ENCODE data around the gene USP17L5.
"Not testable (repeated sequence)": the region's sequence is repeated elsewhere in the genome, so short reads cannot be mapped to it uniquely, and the experiment has no call there.

USP17L5 gene, protein sequence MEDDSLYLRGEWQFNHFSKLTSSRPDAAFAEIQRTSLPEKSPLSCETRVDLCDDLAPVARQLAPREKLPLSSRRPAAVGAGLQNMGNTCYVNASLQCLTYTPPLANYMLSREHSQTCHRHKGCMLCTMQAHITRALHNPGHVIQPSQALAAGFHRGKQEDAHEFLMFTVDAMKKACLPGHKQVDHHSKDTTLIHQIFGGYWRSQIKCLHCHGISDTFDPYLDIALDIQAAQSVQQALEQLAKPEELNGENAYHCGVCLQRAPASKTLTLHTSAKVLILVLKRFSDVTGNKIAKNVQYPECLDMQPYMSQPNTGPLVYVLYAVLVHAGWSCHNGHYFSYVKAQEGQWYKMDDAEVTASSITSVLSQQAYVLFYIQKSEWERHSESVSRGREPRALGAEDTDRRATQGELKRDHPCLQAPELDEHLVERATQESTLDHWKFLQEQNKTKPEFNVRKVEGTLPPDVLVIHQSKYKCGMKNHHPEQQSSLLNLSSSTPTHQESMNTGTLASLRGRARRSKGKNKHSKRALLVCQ

DNA sequence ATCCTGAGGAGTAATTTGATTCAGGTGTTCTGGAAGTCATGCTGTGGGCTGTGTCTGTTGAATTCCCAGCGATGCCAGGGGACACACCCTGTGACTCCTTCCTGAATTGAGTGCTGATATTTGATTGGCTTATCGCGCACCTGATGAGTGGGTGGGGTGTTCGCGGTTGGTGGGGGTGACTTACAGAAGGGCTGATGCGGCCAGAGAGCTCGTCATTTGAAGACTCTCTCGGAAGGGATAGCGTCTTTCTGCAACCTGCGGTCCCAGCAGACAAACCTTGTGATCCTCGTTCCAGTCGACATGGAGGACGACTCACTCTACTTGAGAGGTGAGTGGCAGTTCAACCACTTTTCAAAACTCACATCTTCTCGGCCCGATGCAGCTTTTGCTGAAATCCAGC is at the start of gene USP17L5:
Gene USP17L5 (plus strand): TSS at position 301 of the 400 bp plus-strand sequence. CDS start 0 bp downstream, at position 301.
- not testable (repeated sequence) for DNase-seq (ENCODE audit: low read depth, low spot score)

DNA sequence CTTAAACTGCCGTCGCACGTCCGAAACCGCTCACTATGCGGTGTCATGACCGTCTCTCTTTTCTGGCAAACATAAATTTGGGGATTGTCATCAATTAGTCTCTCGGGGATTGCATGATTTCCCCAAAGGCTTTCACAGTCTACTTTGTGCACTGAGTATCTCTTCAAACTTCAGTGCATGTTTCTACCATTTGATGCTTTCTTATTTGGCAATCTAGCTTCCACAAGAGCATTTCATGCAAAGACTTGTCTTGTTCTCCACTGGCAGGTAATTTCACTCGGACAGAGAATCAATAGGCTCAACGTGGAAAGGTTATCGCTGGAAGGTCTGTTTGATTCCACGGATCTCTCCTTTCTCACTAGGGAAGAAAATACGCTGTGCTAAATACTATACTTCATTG is 15.0 kb upstream of the USP17L5 start:
- not testable (repeated sequence) for DNase-seq (ENCODE audit: low read depth, low spot score)

DNA sequence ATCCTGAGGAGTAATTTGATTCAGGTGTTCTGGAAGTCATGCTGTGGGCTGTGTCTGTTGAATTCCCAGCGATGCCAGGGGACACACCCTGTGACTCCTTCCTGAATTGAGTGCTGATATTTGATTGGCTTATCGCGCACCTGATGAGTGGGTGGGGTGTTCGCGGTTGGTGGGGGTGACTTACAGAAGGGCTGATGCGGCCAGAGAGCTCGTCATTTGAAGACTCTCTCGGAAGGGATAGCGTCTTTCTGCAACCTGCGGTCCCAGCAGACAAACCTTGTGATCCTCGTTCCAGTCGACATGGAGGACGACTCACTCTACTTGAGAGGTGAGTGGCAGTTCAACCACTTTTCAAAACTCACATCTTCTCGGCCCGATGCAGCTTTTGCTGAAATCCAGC is 14.3 kb upstream of the USP17L5 start, which contains the start of gene USP17L24:
Gene USP17L24 (plus strand): TSS at position 301 of the 400 bp plus-strand sequence. CDS start 0 bp downstream, at position 301.
- not testable (repeated sequence) for DNase-seq (ENCODE audit: low read depth, low spot score)

DNA sequence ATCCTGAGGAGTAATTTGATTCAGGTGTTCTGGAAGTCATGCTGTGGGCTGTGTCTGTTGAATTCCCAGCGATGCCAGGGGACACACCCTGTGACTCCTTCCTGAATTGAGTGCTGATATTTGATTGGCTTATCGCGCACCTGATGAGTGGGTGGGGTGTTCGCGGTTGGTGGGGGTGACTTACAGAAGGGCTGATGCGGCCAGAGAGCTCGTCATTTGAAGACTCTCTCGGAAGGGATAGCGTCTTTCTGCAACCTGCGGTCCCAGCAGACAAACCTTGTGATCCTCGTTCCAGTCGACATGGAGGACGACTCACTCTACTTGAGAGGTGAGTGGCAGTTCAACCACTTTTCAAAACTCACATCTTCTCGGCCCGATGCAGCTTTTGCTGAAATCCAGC is 9.6 kb upstream of the USP17L5 start, which contains the start of gene USP17L25:
Gene USP17L25 (plus strand): TSS at position 301 of the 400 bp plus-strand sequence. CDS start 0 bp downstream, at position 301.
- DNase-seq (ENCODE audit: low read depth, low spot score), result not testable (repeated sequence)

DNA sequence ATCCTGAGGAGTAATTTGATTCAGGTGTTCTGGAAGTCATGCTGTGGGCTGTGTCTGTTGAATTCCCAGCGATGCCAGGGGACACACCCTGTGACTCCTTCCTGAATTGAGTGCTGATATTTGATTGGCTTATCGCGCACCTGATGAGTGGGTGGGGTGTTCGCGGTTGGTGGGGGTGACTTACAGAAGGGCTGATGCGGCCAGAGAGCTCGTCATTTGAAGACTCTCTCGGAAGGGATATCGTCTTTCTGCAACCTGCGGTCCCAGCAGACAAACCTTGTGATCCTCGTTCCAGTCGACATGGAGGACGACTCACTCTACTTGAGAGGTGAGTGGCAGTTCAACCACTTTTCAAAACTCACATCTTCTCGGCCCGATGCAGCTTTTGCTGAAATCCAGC is 4.8 kb upstream of the USP17L5 start, which contains the start of gene USP17L26:
Gene USP17L26 (plus strand): TSS at position 301 of the 400 bp plus-strand sequence. CDS start 0 bp downstream, at position 301.
- not testable (repeated sequence) for DNase-seq (ENCODE audit: low read depth, low spot score)

DNA sequence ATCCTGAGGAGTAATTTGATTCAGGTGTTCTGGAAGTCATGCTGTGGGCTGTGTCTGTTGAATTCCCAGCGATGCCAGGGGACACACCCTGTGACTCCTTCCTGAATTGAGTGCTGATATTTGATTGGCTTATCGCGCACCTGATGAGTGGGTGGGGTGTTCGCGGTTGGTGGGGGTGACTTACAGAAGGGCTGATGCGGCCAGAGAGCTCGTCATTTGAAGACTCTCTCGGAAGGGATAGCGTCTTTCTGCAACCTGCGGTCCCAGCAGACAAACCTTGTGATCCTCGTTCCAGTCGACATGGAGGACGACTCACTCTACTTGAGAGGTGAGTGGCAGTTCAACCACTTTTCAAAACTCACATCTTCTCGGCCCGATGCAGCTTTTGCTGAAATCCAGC is 4.6 kb downstream of the USP17L5 start, which contains the start of gene USP17L27:
Gene USP17L27 (plus strand): TSS at position 301 of the 400 bp plus-strand sequence. CDS start 0 bp downstream, at position 301.
- not testable (repeated sequence) for DNase-seq (ENCODE audit: low read depth, low spot score)

DNA sequence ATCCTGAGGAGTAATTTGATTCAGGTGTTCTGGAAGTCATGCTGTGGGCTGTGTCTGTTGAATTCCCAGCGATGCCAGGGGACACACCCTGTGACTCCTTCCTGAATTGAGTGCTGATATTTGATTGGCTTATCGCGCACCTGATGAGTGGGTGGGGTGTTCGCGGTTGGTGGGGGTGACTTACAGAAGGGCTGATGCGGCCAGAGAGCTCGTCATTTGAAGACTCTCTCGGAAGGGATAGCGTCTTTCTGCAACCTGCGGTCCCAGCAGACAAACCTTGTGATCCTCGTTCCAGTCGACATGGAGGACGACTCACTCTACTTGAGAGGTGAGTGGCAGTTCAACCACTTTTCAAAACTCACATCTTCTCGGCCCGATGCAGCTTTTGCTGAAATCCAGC is 9.4 kb downstream of the USP17L5 start, which contains the start of gene USP17L28:
Gene USP17L28 (plus strand): TSS at position 301 of the 400 bp plus-strand sequence. CDS start 0 bp downstream, at position 301.
- DNase-seq (ENCODE audit: low read depth, low spot score), result not testable (repeated sequence)

DNA sequence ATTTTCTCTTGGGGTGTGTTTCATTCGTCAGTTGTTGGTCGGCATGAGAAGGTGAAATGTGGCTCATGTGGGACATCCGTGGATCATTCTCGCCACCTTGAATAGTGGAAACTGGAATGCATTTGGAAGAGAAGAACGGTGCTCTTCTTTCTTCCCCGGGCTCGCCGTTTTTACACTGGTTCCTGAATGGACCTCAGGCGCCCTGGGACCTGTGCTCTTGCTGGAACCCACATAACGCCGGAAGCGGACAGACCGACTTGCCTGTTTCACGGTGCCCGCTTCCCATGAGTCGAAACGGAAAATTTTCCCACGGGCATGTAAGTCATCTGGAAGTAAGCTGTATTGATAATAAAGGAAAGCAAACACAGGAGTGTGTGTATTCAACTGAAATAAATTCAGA is 11.7 kb downstream of the USP17L5 start:
- not testable (repeated sequence) for DNase-seq (ENCODE audit: low read depth, low spot score)

DNA sequence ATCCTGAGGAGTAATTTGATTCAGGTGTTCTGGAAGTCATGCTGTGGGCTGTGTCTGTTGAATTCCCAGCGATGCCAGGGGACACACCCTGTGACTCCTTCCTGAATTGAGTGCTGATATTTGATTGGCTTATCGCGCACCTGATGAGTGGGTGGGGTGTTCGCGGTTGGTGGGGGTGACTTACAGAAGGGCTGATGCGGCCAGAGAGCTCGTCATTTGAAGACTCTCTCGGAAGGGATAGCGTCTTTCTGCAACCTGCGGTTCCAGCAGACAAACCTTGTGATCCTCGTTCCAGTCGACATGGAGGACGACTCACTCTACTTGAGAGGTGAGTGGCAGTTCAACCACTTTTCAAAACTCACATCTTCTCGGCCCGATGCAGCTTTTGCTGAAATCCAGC is 14.1 kb downstream of the USP17L5 start, which contains the start of gene USP17L29:
Gene USP17L29 (plus strand): TSS at position 301 of the 400 bp plus-strand sequence. CDS start 0 bp downstream, at position 301.
- not testable (repeated sequence) for DNase-seq (ENCODE audit: low read depth, low spot score)

DNA sequence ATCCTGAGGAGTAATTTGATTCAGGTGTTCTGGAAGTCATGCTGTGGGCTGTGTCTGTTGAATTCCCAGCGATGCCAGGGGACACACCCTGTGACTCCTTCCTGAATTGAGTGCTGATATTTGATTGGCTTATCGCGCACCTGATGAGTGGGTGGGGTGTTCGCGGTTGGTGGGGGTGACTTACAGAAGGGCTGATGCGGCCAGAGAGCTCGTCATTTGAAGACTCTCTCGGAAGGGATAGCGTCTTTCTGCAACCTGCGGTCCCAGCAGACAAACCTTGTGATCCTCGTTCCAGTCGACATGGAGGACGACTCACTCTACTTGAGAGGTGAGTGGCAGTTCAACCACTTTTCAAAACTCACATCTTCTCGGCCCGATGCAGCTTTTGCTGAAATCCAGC is 23.6 kb downstream of the USP17L5 start, which contains the start of gene USP17L30:
Gene USP17L30 (plus strand): TSS at position 301 of the 400 bp plus-strand sequence. CDS start 0 bp downstream, at position 301.
- DNase-seq (ENCODE audit: low read depth, low spot score), result not testable (repeated sequence)

DNA sequence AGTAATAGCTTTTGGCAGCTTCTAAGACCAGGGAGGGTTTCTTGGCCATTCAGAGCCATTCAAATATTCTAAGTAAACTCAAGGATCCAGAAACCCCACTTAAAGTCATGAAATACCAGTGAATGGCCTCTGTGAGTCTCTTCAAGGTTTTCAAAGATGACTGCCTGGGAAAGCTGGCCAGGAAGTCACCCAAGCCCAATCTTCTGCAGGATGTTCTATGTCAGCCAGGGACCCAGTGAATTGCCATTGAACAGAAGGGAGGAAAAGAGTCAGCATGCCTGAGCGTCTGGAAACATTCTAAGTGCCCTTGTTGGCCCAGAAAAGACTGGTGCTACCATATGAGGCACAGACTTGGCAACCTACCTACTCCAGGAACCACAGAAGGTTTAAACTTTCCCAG is 40.7 kb downstream of the USP17L5 start:
- DNase-seq (ENCODE audit: low read depth, low spot score), result not testable (repeated sequence)

DNA sequence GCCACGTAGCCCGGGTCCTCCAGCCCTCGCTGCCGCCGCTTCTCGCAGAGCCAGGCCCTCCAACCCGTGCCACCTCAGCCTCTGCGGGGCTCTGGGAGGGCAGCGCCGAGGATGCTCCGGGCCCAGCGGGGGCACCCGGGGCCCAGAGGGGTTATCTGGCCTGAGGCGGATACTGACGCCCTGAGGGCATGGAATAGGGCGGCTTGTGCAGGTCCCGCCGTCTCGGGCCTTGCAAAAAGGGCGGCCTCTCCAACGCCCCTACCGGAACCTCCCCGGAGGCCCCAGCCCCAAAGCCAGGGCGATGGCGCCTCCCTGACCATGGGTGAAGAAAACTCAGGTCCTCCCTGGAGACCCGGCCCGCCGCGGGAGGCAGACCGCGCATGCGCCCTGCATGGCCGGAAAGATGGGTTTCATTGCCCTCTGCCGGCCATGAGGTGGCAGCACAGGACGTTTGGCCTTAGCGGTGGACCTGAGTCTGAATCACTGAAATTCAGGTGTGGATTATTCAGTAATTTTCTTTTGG is 41.9 kb downstream of the USP17L5 start:
- not testable (repeated sequence) for DNase-seq (ENCODE audit: low read depth, low spot score)

DNA sequence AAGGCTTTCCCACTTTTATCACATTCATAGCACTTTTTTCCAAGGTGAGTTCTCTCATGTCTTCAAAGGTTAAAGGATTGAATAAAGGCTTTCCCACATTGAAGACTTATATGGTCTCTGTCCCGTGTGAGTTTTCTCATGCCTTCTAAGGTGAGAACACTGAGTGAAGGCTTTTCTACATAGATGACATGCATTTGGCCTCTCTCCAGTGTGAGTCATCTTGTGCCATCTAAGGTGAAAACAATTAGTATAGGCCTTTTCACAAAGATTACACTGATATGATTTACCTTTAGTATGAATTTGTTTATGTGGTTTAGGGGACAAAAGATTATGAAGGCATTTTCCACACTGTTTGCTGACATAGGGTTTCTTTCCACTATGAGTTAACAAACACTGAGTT is 44.9 kb downstream of the USP17L5 start:
- DNase-seq (ENCODE audit: low read depth, low spot score), result no peak

DNA sequence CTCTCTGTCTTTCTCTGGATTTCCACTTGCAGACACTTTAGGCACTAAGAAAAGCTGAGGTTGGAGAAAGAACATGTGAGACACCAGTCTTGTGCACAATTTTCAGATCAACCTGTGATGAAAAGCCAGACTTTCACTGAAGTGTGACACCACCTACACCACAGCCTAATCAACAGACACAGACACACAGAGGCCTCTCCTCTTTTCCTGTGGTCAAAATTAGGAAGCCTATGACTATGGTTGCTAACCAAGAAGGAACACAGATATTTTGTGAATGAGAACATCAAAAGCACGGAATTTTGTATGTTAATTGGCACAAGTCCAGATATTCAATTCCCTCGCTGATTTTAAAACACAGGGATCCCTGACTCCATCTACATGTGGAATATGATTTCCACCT is 49.8 kb downstream of the USP17L5 start:
- not testable (repeated sequence) for DNase-seq (ENCODE audit: low read depth, low spot score)
